ENCODE measurements around the gene PM20D1.
A peak's percentile ranks its signal among the peaks of the same experiment; 100 is the strongest.
"Not testable (repeated sequence)": the region's sequence is repeated elsewhere in the genome, so short reads cannot be mapped to it uniquely, and the experiment has no call there.

The PM20D1 gene

DNA sequence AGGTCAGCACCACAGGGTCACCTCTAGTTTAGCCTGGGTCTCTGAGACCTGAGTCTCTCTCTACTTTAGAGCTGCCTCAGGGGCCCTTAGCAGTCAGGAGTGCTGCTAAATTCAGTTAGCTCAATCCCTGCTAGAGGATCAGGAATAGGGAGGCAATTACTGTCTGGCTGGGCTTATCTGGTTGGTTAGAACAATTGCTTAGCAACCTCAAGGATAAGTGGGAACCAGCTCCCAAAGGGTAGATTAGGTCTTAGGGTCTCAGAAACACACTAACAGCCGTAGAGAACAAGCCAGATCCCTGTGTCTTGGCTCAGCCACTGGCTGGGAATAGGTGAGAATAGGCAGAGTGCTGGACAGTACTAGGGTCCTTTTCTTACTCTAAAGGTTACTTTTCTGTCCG is 7.7 kb downstream of the PM20D1 start:
- no peak for FAIRE-seq

DNA sequence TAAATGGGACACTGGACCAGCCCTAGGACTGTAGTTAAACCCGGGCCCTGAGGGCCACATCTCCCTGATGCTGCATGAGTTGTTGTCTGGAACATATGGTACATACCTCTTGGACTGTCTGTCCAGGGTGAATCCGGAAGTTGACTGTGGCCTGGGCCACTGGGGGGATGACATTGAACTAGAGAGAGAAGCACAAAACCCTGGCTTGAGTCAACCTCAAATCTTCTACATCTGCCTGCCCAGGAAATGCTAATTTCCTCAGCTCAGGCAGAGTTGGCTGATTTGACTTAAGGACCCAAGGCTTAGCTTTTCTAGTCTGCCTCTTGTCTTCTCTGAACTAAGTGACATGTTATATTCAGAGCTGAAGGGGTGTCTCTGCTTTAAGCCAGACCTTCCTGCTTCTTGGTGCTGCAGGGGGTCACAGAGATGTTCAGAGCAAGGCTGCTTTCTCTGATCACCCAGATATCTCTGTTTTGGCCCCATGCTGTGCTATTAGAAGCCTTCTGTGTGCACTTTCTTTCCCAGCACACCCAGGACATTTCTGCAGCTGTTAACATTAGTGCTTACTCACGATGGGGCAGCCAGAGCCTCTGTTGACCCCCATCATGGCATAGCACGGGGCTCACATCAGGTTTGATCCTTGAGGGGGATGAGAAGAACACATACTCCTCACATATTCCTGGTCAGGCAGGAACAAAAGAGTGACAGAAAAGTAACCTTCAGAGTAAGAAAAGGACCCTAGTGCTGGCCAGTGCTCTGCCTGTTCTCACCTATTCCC is 9.6 kb downstream of the PM20D1 start:
- FAIRE-seq: no peak
- DNase-seq (ENCODE audit: low spot score): no peak

More for the DNA sequence above, 7.7 kb downstream of the PM20D1 start:
- DNase-seq (ENCODE audit: low spot score): no peak

DNA sequence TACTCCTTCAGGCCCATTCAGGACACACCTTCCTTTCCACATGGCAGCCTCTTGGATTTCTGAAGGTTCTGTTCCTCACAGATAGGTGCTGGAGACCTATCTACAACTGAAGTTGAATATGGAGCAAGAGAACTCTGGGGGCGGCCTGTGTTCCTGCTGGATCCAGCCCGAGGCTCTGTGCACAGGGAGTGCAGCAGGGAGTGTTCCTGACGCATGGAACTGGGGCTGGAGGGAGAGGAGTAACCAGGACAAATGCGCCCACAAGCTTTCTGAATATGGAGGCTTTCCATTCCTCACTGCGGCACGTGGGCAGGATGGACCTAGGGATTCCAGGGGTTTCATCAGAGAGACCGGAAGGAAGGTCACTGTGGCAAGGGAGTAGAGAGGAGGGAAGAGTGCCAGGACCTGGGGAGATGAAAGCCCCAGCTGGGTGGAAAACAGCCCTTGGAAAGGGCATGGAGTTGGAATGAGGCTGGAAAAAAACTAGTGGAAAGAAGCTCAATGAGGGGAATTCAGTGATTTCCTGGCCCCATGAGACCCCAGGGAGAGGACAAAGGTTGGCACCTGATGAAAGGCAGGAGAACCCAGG is 12.5 kb downstream of the PM20D1 start:
- DNase-seq (ENCODE audit: low spot score): no peak
- FAIRE-seq: no peak

DNA sequence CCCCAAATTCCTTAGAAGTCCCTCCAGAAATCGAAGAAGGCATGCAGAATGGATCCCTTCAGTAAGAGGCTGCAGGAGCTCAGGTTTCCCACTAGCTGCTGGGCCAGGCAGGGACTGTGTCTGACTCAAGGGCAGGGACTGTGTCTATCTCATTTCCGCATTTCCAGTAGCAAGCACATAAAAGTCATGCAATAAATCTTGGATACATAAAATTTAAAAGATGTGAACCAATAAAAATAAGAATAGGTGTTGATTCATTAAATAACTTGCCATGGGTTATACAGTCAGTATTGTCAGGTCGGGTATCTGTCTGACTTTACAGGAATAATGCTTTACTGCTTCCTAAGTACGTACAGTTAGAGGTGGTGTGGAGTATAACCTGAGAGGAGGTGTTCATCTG is 15.2 kb downstream of the PM20D1 start:
- FAIRE-seq (no peak), DNase-seq (ENCODE audit: low spot score) (no peak)

DNA sequence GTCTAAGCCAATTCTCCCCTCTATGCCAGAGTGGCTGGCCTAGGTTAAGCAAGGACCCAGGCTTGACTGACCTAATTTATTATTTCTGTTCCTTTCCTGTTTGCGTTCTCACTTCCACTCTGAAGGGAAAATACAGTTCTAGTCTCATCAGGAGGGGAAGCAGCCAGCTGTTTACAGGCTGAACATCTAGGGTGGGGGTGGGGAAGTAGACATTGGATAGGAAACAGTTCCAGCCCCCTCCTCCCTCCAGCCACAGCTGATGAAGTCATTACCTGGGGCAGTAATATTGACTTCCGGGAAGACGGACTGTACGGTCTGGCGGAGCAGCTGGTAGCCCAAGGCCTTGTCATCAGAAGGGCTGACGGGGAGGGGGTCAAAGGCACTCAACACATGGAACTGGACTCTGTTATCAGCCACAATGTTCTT is 17.6 kb downstream of the PM20D1 start:
- no peak for DNase-seq (ENCODE audit: low spot score)
- FAIRE-seq: no peak

DNA sequence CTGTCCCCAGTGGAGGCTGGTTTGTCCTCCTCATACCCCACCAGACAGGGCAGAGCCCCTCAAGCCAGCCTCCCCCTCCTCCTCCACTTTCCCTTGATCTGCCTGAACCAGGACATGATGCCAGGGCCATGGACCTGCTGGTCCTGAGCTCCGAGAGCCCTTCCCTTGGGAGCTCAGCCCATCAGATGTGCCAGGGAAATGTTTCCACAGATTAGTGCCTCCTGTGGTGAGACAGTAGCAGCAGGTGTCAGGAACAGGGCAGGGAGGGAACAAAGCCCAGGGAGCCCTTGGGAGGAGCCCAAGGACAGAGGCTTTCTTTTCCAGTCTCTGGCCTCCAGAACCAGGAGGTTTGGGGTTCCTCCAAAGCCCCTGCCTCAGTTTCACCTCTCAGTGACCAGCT is 22.3 kb downstream of the PM20D1 start:
- FAIRE-seq: no peak

DNA sequence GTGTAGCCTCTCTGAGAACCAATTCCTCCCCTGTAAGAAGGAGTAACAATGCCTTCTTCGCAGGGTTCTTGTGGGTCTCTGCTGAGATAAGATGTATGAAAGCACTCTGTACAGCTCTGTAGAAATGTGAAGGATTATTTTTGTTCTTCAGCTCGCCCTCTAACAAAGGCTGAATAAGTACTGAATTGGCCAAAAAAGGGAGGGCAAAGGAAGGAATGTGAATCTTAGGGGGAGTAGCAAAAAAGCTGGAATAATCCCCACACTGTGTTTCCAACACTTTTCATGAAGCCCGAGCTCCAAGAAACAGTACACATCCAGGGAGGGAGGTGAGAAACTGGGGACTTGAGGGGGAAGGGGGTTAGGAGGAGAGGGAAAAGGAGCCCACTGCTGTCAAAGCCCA is 22.9 kb downstream of the PM20D1 start:
- no peak for DNase-seq (ENCODE audit: low spot score)
- no peak for FAIRE-seq

More for the DNA sequence above, 22.3 kb downstream of the PM20D1 start:
- DNase-seq (ENCODE audit: low spot score): no peak

DNA sequence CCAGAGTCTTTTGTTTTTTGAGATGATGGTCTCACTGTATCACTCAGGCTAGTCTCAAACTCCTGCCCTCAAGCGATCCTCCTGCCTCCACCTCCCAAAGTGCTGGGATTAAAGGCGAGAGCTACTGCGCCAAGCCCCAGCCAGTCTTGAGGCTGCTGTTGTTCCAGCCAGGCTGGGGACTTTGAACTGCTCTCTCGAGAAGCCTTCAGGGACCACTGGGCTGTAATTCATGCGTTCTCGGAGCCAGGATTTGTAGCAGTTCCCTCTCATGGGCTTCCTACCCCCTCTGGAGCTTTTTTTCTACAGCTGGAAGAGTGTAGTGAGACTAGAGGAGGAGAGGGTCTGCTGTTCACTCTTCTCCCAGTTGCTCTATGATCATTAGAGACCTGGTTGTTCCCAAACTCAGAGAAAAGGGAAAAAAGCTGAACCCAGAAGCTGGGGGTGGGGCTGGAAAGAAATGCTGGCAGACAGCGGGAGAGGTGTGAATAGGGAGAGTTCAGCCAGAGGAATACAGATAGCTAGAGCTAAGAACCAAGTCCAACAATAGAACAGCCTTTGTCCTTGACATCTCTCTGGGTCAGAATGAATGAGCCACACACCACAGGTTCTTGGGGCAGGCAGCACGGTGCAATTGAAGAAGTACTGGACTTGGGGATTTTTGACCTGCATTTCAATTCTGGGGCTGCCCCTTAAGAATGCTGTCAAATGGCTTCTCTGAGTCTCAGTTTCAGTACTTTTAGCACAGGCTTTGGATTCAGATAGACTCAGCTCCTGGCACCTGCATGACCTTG is 23.7 kb downstream of the PM20D1 start:
- no peak for FAIRE-seq

DNA sequence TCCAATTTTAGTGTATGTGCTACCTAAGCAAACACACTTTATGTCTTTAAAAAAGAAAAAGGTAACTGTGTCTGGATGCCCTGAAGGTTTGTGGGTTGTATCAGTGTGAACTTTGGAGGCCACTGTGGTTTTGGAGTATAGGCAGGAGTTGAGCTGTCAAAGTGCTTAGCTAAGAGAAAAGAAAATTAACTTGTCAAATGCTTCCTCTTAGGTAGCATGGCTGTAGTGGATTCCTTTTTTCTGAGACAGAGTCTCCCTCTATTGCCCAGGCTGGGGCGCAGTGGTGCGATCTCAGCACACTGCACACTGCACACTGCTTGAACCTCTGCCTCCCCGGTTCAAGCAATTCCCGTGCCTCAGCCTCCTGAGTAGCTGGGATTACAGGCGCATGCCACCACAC is 25.8 kb downstream of the PM20D1 start:
- DNase-seq (ENCODE audit: low spot score) (no peak), FAIRE-seq (no peak)

More for the DNA sequence above, 23.7 kb downstream of the PM20D1 start:
- DNase-seq (ENCODE audit: low spot score): no peak

DNA sequence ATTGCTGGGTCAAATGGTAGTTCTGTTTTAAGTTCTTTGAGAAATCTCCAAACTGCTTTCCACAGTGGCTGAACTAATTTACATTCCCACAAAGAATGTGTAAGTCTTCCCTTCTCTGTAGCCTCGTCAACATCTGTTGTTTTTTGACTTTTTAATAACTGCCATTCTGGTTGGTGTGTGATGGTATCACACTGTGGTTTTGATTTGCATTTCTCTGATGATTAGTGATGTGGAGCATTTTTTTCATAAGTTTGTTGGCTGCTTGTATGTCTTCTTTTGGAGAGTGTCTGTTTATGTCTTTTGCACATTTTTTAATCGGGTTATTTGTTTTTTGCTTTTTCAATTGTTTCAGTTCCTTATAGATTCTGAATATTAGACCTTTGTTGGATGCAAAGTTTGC is 26.7 kb downstream of the PM20D1 start:
- not testable (repeated sequence) for FAIRE-seq

DNA sequence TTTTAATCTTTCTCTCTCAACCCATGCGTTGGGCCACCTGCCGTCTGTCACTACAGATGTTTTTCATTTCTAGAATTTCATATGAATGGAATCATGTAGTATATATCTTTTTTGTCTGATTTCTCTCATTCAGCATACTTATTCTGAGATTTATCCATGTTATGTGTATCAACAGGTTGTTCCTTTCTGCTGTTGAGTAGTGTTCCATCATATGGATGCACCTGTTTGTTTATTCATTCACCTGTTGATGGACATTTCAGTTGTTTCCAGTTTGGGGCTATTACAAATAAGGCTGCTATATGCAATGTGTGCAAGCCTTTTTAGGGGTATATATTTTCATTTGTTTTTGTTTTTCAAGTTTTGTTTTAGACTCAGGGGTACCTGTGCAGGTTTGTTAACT is 27.5 kb downstream of the PM20D1 start:
- FAIRE-seq: no peak
- DNase-seq (ENCODE audit: low spot score): no peak

More for the DNA sequence above, 26.7 kb downstream of the PM20D1 start:
- DNase-seq (ENCODE audit: low spot score): not testable (repeated sequence)

DNA sequence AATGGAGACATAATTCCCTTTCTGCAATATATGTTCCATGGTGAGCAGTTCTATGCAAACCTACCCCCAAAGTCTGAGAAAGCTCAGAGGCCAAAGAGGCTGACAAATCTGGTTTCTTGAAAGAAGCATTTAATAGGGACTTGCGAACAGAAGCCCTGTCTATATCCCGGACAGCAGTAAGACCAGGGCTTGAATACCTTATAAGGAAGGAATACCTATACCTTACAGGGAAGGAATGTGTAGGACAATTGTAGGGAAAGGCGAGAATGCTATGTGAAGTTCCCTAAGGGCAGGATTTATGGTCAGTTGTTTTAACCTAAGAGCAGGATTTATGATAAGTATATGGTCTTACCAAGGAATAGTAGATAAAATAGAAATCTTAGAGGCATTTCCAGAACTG is 31.9 kb downstream of the PM20D1 start:
- FAIRE-seq: no peak
- DNase-seq (ENCODE audit: low spot score): no peak

DNA sequence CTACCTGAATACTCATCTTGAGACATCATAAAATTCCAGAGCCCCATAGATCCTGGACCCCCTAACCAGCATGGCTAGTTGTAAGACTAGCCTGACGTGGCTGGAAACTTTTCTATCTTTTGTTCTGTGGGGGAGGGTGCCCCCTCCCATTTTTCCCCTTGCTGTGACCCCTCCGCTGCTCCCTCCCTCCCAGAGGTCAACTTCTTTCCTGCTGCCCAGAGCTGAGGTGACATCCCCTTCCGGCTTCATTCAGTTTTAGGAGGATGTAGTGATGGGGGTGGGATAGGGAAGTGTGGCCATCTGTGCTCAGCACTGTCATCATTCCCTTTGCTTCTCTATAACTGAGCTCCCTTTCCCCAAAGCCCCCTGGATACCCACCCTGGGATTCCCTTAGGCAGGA is 32.6 kb downstream of the PM20D1 start:
- DNase-seq (ENCODE audit: low spot score) (no peak), FAIRE-seq (no peak)

DNA sequence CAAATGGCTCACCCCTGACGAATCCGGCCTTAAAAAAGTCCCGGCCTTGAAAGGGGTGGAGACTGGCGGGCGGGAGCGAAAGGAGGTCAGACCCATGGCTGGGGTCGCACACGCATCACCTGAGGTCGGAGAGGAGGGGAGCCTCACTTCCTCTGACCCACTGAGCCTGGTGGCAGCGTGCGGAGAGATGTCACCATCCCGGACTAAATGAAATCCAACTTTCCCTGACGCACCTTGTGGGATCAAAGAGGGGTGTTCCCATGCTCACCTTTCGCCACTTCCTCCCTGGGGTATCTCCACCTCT is 36.2 kb downstream of the PM20D1 start:
- FAIRE-seq (no peak), DNase-seq (ENCODE audit: low spot score) (peak; percentile 39)

DNA sequence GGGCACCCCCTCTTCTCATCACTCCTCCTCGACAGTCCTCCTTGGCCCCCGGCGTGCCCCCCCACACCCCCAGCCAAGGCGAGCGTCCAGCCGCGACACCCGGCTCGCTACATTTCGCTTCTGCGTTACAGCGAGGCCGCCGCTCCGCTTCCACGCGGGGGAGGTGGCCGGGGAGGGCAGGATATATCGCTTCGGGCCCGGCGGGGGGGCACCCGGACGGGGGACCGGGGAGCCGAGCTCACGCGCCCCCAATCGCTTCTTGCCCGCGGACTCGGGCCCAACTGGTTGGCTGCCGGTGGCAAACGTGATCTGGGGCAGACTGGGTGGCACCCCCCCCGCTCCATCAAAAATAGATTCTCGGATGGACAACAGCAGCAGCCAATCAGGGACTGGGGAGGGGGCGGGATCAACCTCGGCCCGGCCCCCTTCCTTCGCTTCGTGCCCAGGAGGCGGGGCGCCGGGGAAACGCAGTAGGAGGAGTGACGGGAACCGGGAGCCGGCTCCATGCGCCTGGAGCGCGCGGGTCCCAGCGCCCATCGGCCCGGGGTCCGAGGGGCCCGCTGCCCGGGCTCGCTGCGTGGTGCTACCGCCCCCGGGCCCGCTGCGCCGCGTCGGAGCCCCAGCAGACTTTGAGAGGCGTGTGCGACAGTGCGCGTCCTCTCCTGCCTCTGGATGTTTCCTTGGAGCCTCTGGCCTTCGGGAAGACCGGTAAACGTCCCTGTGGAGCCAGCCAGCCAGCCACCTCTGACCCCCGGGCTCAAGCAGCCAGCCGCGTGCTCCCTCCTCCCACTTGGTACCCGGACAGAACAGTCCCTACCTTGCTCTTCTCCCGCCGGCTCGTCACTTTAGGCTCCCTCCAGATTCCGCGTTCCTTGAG is 36.8 kb downstream of the PM20D1 start, which contains the start of gene SLC41A1:
Gene SLC41A1 (minus strand): TSS at position 321 of the 877 bp plus-strand sequence. CDS start 2,757 bp downstream, outside the sequence.
- FAIRE-seq: peak; percentile 68

DNA sequence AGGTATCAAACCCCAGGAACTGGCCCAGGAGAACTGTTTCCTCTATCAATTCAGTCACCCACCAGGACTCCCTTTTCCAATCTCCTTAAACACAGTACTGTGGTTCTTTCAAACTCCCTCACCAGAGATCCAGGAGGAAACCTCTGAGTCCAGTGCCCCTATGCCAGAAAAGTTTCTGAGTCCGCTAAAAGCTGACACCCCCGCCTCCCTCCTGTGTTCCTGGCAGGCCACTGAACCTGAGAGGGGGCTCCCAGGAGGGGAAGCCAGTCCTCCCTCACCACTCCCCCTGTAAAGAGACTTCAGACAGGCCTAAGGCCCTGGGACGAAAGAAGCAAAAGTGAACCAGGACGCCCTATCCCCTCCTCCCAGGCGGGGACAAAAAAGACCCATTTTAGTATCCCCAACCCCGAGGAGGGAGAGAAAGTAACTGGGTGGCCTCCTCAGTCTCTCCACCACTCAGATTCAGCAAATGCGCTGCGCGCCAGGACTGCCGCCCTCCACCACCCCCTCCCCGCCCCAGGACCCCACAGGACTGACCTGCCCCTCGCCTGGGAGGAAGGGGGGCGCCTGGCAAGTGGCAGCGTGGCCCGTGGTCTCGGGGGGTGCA is 37.6 kb downstream of the PM20D1 start:
- FAIRE-seq: no peak
- DNase-seq (ENCODE audit: low spot score): no peak

More for the DNA sequence above, 36.8 kb downstream of the PM20D1 start, which contains the start of gene SLC41A1:
- DNase-seq (ENCODE audit: low spot score): peak; percentile 87

DNA sequence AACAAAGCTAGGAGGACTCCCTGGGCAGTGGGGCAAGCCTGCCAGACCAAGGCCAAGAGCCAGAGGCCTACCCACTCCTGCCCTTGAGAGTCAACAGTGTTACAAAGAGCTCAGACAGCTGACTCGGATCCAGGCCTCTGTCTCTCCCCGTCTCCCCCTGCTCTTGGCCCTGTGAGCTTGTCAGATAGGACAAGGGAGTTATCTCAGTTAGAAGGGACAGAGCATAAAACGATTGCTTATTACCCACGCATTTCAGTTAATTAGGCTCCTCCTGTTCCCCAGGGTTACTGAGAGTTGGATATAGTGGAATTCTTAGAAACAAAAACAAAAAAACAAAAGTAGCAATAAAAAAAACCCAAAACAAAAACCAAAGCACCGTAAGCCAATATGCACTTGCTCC is 38.3 kb downstream of the PM20D1 start:
- DNase-seq (ENCODE audit: low spot score): no peak
- FAIRE-seq: no peak

DNA sequence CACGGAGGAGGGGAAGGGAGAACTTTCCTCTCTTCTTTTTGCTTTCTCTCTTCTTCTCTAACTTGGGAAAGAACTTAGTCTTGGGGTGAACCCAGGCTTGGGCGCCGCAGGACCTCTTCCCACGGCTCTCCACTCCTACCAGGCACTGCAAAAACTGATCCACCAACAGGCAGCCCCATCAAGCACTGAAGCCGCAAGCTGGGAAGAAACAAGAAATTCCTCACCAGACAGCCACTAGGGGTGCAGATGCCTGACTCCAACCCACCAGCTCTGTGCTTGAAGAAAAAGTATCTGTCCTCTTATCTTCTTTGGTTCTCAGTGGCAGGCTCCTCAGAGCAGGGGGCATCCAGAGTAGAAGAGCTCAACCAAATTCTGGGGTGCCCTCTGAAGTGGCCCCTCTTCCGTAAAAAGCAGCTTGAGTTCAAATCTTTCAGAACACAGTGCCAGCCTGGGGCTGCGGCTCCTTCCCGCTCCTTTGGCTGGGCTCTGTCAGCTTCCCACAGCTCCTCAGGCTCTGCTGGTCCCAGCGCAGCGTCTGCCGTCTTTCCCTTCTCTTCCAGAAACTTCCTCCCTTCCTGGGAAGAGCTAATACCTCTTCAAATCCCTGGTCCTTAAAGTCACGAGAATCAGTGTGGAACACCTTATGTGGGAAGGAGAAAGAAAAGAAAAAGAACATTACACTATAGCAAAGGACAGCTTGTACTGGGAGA is 39.3 kb downstream of the PM20D1 start:
- FAIRE-seq: no peak
- no peak for DNase-seq (ENCODE audit: low spot score)

DNA sequence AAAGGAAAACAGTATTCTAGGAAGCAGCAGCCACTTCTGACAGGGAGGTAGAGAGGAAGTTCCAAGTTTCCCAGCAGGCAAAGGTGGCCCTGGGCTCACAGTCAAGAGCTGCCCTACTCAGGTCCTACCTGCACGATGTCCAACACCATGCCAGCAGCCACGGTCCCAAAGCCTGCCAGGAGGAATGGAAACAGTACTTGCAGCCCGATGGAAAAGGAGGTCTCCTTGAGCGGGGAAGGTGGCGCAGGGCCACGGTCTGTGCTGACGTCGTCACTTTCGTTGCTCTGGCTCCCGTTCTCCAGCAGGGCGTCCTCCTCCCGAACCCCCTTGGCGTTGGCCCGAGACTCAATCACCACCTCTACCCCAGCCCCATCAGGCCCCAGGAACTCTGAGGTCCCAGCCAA is 40.0 kb downstream of the PM20D1 start:
- no peak for FAIRE-seq
- no peak for DNase-seq (ENCODE audit: low spot score)

DNA sequence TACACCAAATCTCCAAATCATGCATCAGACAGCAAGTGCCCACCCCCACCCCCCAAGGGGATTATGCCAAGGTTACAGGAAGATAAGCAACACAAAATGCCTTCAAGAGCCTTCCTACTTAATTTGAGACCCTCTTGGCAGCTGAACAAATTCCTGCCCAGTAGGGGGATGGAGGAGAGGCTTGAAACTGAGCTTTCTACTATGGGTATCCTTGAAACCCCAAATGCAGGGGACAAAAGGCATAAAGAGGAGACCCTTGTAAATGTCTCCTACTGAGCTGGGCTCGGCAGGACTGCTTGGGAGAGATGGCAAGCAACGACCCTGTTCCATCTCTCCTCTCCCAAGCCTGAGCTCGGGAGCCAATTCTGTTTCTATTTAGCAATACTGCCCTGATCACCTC is 40.5 kb downstream of the PM20D1 start:
- FAIRE-seq (no peak), DNase-seq (ENCODE audit: low spot score) (no peak)
